Left hindlimb (tissue), 1 donor: ENCODE results near the gene CIC.

Source experiments
- DNase-seq: peaks from one replicate; pipeline ENCODE4 v3.0.0-alpha.2; 2018

The CIC gene

GRCh38 chr19:42244347-42245220 is 24.5 kb upstream of the CIC start:
- peak; percentile 95 for DNase-seq

GRCh38 chr19:42245231-42245630 is 23.8 kb upstream of the CIC start:
- no peak for DNase-seq

- peak; percentile 82 for DNase-seq
Measured at GRCh38 chr19:42246143-42246921, 22.7 kb upstream of the CIC start.

GRCh38 chr19:42246922-42247639 is 22.0 kb upstream of the CIC start:
- peak; percentile 38 for DNase-seq

GRCh38 chr19:42247640-42248199 is 21.3 kb upstream of the CIC start:
- no peak for DNase-seq

GRCh38 chr19:42248270-42249148 is 20.5 kb upstream of the CIC start:
- DNase-seq, result peak; percentile 34

GRCh38 chr19:42249149-42249750 is 19.8 kb upstream of the CIC start:
- DNase-seq, result peak; percentile 40

- DNase-seq, result no peak
Measured at GRCh38 chr19:42249769-42250168, 19.3 kb upstream of the CIC start.

- DNase-seq, result peak; percentile 57
Measured at GRCh38 chr19:42250183-42250665, 18.8 kb upstream of the CIC start.

- DNase-seq, result peak; percentile 72
Measured at GRCh38 chr19:42250666-42251531, 18.2 kb upstream of the CIC start.

- peak; percentile 54 for DNase-seq
Measured at GRCh38 chr19:42251572-42252358, 17.3 kb upstream of the CIC start.

- peak; percentile 84 for DNase-seq
Measured at GRCh38 chr19:42252365-42253244, 16.4 kb upstream of the CIC start.

GRCh38 chr19:42253245-42254088 is 15.6 kb upstream of the CIC start:
- peak; percentile 82 for DNase-seq

- DNase-seq, result peak; percentile 85
Measured at GRCh38 chr19:42254089-42254849, 14.8 kb upstream of the CIC start.

GRCh38 chr19:42254850-42255765 is 13.9 kb upstream of the CIC start, which contains the start of gene ERF:
Gene ERF, minus strand, starts transcription at chr19:42255128. Its CDS starts 129 bp downstream, at chr19:42254999.
- DNase-seq, result peak; percentile 97
